ENCODE results near the gene ALAS2. TPM values are rescaled to one million over a fixed set of nuclear protein-coding genes. Genes with fewer than 3 reads are reported as not detected.

ALAS2 gene
- total RNA-seq, 4 donors from 2014 or later, result not detected

DNA sequence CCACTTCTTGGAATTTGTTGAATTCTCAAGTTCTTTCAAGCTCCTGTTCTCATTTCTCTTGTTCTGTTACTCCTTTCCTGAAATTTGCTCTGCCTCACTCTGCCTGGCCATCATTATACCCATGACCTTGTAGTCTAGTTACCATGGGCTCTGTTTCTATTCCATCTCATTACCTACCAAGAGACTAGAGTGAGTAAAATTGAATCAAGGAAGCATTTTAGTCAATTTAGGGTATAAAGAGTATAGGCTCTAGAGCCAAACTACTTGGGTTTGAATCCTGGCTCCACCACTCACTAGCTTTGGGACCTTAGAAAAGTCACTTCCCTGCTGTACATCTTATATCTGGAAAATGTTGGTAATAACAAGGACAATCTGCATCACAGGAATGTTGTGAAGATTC lies 2.2 kb downstream of the ALAS2 start:
- DNase-seq (ENCODE audit: low spot score in 2 of 2), result no peak
- Histone ChIP-seq H3K36me3 (no peaks in the 10 kb centered on the region), H3K4me1 (no peaks in the 10 kb centered on the region), H3K4me3 (no peak overlapping the region), H3K27ac (no peak overlapping the region), H3K9me3 (no peaks in the 10 kb centered on the region), H3K27me3 (no peaks in the 10 kb centered on the region)
- TF ChIP-seq POLR2A (IDR thresholded peaks at IDR 0.05) (no peak), EP300 (IDR thresholded peaks at IDR 0.05) (no peak), POLR2AphosphoS5 (IDR thresholded peaks at IDR 0.05) (no peak)
- TF ChIP-seq, protein P1, sequence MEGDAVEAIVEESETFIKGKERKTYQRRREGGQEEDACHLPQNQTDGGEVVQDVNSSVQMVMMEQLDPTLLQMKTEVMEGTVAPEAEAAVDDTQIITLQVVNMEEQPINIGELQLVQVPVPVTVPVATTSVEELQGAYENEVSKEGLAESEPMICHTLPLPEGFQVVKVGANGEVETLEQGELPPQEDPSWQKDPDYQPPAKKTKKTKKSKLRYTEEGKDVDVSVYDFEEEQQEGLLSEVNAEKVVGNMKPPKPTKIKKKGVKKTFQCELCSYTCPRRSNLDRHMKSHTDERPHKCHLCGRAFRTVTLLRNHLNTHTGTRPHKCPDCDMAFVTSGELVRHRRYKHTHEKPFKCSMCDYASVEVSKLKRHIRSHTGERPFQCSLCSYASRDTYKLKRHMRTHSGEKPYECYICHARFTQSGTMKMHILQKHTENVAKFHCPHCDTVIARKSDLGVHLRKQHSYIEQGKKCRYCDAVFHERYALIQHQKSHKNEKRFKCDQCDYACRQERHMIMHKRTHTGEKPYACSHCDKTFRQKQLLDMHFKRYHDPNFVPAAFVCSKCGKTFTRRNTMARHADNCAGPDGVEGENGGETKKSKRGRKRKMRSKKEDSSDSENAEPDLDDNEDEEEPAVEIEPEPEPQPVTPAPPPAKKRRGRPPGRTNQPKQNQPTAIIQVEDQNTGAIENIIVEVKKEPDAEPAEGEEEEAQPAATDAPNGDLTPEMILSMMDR (IDR thresholded peaks at IDR 0.05), result no peak

DNA sequence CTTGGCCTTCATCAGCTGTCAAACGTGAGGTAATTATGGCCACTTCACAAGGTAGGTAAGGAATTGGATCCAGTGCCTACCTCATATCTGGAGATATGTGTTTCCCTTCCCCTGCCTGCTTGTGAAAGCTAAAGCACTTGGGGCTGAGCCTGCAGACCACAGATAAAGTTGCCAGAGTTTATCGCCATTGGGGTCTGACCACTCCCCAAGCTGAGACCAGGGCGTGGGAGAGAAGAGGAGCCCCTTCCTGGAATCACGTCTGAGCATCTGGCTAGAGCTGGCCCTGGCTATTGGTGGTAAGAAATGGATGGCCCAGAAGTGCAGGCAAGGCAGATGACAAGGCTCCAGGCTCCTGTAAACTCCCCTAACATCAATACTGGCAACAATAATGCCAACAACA lies 2.7 kb downstream of the ALAS2 start:
- TF ChIP-seq, protein P1 (IDR thresholded peaks at IDR 0.05), result no peak
- TF ChIP-seq POLR2A (IDR thresholded peaks at IDR 0.05), result no peak
- 64% methylated on average over 4 of the region's 4 CpGs for WGBS
- no peak overlapping the region for H3K4me3 ChIP-seq
- no peak for DNase-seq (ENCODE audit: low spot score in 2 of 2)
- no peaks in the 10 kb centered on the region for H3K36me3 ChIP-seq
- no peaks in the 10 kb centered on the region for H3K9me3 ChIP-seq
- no peaks in the 10 kb centered on the region for H3K4me1 ChIP-seq
- H3K27me3 ChIP-seq, result no peaks in the 10 kb centered on the region
- no peak overlapping the region for H3K27ac ChIP-seq

DNA sequence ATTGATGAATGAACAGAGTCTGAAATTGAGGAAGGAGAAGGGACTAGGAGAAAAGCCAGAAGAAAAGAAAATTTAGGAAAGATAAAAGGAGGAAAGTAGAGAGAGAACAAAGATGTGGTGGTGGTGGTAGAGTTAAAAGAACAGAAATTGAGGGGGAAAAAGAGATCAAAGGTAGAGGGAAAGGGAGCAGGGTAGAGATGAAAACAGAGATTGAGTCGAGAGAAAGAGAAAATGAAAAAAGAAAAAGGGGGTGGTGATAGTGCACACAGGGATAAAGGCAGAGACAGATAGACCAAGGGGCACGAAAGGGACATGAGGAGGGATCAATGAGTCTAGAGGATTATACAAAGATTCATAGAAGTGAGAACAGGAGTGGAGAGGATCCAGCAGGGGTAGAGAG lies 3.9 kb downstream of the ALAS2 start:
- Histone ChIP-seq H3K9me3 (no peaks in the 10 kb centered on the region), H3K27me3 (no peaks in the 10 kb centered on the region), H3K4me1 (no peaks in the 10 kb centered on the region), H3K27ac (no peak overlapping the region), H3K4me3 (no peak overlapping the region), H3K36me3 (no peaks in the 10 kb centered on the region)
- TF ChIP-seq, protein P1 (IDR thresholded peaks at IDR 0.05), result no peak
- TF ChIP-seq POLR2A (IDR thresholded peaks at IDR 0.05) (no peak), POLR2AphosphoS5 (IDR thresholded peaks at IDR 0.05) (no peak), EP300 (IDR thresholded peaks at IDR 0.05) (no peak)
- WGBS, result 50% methylated on average over 2 of the region's 2 CpGs
- no peak for DNase-seq (ENCODE audit: low spot score in 2 of 2)

DNA sequence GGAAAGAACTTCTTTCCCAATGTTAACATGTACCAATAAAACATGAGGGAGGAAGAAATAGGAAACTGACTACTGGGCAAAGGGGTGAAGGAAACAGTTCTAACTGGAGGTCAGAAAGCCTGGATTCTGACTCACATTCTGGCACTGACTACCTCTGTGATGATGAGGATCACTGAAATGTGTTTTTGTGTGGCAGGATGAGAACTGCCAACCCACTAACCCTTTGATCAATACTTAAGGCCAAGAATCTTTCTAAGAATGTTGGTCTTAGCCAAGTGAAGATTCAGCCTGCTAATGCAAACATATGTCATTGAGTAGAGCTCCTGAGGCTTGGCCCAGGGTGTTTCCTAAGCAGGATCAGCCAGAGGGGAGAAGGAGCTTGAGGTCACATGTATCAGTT lies 4.6 kb downstream of the ALAS2 start:
- no peak for DNase-seq (ENCODE audit: low spot score in 2 of 2)
- Histone ChIP-seq H3K36me3 (no peaks in the 10 kb centered on the region), H3K4me1 (no peaks in the 10 kb centered on the region), H3K27ac (no peak overlapping the region), H3K27me3 (no peaks in the 10 kb centered on the region), H3K4me3 (no peak overlapping the region), H3K9me3 (no peaks in the 10 kb centered on the region)
- TF ChIP-seq POLR2A (IDR thresholded peaks at IDR 0.05) (no peak), EP300 (IDR thresholded peaks at IDR 0.05) (no peak), POLR2AphosphoS5 (IDR thresholded peaks at IDR 0.05) (no peak)
- TF ChIP-seq, protein P1 (IDR thresholded peaks at IDR 0.05), result no peak

DNA sequence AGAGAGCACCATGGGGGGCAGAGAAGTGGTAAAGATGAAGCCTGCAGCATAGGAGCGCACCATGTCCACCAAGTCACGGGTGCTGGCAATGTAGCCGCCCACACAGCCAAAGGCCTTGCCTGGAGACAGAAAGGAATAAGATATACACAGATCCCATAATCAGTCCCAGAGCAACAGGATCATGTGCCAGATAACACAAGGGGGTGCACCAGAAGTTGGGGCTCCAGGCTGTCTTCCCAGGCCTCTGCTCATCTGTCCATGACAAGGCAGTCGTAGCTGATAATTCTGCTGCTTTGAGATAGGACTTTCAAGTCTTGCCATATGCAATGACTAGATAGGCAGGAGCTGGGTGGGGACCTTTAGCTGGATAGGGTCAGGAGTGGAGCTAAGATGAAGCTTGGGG lies 15.9 kb downstream of the ALAS2 start:
- H3K27ac ChIP-seq, result no peak overlapping the region
- WGBS, result 87% methylated on average over 4 of the region's 4 CpGs
- H3K4me3 ChIP-seq, result no peak overlapping the region
- H3K36me3 ChIP-seq, result no peaks in the 10 kb centered on the region
- no peaks in the 10 kb centered on the region for H3K4me1 ChIP-seq
- H3K27me3 ChIP-seq, result no peaks in the 10 kb centered on the region
- no peaks in the 10 kb centered on the region for H3K9me3 ChIP-seq
- no peak for DNase-seq (ENCODE audit: low spot score in 2 of 2)
- TF ChIP-seq, protein P1 (IDR thresholded peaks at IDR 0.05), result no peak
- TF ChIP-seq POLR2A (IDR thresholded peaks at IDR 0.05), result no peak
- no peak for TF ChIP-seq EP300 (IDR thresholded peaks at IDR 0.05)
- no peak for TF ChIP-seq POLR2AphosphoS5 (IDR thresholded peaks at IDR 0.05)
